HG02943 (cell line): ENCODE measurements around the gene MYH9.
"Not testable (repeated sequence)": the region's sequence is repeated elsewhere in the genome, so short reads cannot be mapped to it uniquely, and the experiment has no call there.

Experiments used
- ATAC-seq: cut with Tn5 transposase; IDR thresholded peaks from one replicate; pipeline ENCODE4 v1.9.1; 2021; ENCODE audit warnings: mild to moderate bottlenecking, low read depth, moderate library complexity; ENCODE audit not compliant: unreplicated experiment

Gene MYH9

DNA sequence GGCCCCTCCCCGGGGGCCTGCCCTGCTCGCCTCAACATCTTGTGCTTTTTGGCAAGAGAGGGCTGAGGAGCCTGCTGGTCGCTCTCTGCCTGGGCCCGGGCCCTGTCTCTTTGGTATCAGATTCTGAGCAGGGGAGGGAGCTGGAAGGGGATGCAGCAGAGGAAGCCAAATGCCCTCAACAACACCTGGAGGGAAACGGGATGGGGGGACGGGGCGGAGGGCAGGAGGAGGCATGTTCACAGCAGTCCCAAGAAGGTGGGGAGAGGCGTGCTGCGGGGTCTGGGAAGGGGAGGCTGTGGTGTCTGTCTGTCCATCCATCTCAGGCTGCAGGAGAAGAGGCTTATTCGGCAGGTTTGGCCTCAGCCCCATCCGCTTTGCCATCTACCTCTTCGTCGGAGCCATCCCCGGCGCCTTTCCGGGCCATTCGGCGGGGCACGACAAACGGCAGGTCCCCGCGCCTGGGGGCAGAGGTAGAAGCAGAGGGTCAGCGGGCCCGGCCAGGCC is 105.4 kb downstream of the MYH9 start:
- no peak for ATAC-seq

DNA sequence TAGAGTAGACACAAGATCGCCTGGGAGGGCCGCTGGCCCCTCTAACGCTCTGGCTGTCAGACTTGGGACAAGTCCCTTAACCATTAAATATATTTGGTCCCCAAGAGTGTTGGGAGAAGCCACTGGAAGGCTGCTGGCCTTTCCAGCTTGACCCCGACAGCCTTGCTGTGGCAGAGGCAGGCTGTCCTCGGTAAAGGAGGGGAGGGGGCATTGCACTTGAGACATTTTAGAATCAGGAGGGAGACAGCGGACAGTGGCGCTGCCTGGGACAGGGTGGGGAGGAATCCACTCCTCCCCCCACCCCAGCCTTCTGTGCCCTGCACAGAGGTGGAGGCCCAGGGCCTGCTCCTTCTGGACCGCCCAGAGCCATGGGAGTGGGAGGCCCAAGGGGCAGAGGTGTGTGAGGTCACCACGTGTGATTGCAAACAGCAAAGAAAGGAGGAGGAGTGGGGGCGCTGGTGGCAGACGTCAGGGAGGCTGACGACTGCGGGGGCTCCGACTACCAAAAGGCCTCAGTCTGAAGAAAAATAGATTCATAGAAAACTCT is 105.9 kb downstream of the MYH9 start:
- ATAC-seq = no peak

DNA sequence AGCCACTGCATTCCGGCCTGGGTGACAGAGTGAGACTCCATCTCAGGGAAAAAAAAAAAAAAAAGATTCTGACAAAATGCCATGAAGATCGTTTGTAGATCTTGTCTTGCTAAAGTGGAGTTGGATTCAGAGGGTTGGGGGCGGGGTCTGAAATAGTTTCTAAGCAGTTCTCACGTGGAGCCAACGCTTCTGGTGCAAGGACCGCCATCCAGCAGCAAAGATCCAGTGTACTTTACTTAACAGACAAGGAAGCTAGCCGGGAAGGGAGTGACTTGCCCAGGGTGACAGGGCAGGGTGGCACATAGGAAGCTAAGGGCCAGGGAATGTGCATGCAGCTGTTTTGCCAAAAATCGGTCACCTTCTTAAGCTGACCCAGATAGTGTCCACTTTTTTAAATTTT is 107.4 kb downstream of the MYH9 start:
- ATAC-seq = no peak

DNA sequence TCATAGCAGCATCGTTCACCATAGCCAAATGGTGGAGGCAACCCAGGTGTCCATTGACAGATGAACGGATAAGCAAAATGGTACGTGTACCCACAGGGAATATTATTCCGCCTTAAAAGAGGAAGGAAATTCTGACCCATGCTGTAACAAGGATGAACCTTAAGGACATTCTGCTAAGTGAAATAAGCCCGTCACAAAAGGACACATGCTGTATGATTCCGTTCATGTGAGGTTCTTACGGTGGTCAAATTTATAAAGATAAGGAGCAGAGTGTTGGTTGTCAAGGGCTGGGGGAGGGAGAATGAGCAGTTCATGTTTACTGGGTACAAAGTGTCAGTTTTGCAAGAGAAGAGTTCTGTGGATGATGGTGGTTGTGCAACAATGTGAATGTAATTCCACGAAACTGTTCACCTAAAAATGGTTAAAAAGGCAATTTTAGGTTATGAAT is 108.5 kb downstream of the MYH9 start:
- ATAC-seq = no peak

DNA sequence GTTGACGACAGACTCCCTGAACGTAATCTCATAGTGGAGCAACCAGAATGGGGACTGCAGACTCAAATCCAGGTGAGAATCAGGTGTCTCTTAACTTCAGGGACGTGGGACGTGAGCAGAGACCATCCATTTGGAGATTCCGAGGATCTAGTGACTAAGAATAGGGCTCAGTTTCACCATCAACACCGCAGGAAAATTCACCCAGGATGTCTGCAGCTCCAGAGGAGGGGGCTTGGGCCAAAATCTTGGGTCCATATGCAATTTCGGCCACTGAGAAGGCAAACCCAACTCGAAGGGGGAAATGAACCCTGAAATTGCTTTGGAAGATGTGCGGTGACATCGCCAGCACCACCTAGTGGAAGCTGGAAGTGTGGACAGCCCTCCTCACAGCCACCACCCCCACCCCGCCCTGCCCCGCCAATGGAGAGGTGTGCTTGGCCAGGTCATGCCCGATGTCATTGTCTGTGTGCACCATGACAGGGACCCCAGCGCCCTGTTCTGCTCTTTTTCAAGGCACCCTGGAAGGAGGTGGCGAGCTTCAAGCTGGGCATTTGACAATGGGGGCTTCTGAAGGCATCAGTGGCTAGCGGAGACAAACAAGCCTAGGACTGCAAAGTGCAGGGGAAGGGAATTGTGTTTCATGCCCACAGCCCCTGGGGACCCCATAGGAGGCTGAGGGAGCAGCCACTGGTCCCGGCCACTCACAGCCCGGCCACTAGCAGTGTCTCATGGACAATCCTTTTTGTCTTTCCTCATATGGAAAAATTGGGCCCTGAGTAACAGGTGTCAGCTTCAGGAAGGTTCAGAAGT is 110.1 kb downstream of the MYH9 start:
- no peak for ATAC-seq

DNA sequence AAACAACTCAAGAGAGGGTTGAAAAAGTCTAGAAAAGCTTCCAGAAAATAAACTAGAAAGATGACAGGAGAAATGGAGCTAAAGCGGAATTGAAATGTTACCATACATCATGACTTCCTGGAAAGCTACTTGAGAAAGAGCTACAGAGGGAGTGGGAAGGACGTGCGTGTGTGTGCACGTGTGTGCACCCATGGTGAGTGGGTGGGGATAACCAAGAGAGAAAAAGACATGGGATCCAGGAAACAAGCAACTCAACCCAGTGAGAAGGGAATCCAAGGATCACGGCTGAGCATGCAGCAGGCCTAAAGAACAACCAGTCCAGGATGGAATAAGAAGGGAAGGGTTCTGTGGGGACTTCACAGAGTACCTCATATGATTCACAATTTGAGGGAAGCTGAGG is 113.2 kb downstream of the MYH9 start:
- no peak for ATAC-seq

DNA sequence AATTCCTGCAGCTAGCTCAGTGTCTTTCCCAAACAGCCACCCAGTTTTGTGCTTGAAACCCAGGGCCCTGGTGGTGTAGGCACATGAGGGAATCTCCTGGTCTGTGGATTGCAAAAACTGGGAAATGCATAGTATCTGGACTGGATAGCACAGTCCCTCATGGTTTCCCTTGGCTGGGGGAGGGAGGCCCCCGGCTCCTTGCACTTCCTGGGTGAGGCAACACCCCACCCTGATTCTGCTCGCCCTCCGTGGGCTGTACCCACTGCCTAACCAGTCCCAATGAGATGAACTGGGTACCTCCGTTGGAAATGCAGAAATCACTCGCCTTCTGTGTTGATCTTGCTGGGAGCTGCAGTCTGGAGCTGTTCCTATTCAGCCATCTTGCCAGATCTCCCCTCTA is 115.8 kb downstream of the MYH9 start:
- not testable (repeated sequence) for ATAC-seq

DNA sequence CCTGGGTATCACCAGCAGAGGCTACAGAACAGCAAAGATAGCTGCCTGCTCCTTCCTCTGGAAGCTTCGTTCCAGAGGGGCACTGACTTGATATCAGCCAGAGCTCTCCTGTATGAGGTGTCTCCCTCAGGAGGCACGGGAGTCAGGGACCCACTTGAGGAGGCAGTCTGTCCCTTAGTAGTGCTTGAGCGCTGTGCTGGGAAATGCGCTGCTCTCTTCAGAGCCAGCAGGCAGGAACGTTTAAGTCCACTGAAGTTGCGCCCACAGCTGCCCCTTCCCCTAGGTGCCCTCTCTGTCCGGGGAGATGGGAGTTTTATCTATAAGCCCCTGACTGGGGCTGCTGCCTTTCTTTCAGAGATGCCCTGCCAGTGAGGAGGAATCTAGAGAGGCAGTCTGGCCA is 116.5 kb downstream of the MYH9 start:
- not testable (repeated sequence) for ATAC-seq

DNA sequence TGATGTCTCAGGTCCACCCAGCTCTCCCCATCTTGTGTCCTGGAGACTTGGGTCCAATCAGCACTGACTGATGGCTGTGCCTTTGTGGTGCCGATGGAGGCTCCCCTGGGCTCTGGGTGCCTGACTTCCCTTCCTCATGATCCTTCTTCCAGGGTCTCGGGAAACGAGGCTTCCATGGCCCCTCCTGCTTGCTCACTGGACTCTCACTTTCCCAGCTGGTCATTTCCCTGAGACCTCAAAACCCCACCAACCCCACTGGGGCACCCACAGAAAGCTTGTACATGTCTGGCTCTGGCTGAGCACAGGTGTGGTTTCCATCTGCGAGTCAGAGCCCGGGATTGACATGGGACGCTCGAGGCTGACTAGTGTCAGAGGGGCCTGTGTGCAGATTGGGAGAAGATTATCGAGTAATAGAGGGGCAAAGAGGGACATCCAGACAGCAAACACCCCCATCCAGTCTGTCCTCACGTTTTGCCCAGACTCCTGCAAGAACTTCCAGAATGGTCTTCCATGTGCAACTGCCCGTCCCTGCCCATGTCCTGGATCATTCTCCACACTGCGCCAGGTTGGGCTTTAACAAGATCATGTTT is 119.8 kb downstream of the MYH9 start:
- ATAC-seq = no peak

DNA sequence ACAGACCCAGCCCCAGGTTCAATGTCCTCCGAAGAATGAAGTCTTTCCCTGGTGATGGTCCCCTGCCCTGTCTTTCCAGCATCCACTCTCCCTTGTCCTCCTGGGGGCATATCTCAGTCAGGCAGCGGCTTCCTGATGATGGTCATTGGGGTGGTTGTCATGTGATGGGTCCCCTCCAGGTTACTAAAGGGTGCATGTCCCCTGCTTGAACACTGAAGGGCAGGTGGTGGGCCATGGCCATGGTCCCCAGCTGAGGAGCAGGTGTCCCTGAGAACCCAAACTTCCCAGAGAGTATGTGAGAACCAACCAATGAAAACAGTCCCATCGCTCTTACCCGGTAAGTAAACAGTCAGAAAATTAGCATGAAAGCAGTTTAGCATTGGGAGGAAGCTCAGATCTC is 120.7 kb downstream of the MYH9 start:
- no peak for ATAC-seq

DNA sequence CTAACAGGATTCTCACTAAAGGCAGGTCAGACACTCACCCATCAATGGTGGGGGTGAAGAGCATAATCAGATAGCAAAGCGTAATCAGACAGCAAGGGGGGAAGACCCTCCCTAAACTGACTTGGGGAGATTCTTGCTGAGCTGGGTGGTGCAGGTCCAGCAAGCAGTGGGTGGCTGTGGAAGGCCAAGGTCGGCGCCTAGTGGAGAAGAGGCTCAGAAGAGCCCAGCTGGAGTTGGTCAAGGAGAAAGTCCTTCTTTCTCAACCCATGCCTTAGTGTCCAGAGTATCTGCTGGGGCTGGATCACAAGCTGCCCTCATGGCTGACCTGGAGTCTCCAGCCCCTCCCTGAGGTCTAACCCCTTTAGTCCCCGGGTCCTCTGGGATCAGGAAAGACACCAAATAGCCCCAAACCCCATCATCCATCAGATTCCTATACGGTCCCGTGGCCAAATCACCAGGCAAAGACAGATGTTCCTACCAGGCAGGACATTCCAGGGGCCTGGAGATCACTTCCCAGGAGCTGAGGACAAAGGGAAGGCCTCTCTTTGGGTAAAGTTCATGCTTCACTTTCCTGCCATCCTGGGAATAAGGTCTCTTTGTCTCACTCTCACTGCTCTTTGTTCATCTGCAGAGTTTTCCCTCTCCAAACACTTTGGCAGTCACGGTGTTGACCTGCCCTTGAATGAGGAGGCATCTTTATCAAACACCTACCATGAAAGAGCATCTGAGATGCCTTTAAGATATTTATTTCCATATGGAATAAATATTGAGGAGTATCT is 123.7 kb downstream of the MYH9 start:
- ATAC-seq = not testable (repeated sequence)

DNA sequence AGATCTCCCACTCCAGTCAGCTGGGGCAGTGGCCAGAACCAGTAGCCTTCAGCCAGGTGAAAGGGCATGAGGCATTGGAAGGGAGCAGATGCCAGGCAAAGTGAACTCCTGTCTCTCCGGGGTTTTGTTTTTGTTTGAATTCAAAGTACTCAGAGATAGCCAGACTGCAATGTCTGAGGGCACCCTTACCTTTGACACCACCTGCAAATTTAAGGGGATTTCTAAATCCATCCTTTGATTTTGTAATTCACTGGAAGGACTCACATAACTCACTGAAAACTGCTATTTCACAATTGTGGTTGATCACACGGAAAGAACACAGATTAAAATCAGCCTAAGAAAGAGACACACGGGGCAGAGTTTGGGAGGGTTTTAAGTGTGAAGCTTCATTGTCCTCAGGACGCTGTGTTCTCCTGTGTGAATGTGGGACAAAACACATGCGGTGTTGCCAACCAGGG is 124.5 kb downstream of the MYH9 start:
- not testable (repeated sequence) for ATAC-seq

DNA sequence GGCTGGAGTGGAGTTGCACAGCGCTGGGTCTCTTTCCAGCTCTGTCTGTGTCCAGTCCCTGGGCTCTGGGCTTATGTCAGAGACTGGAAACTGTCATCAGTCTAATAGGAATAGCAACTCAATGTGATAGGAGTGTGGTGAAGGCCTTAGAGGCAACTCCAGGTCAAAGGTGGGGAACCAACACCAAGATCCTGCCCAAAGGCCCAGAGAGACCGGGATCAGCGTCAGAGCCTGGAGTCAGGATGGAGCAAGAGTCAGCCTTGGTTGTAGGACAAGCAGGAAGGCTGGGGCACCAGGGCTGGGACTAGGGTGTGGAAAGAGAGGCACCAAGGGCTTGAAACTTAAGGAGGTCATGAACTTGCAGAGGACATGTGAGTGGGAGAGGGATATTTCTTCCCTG is 125.5 kb downstream of the MYH9 start:
- not testable (repeated sequence) for ATAC-seq

DNA sequence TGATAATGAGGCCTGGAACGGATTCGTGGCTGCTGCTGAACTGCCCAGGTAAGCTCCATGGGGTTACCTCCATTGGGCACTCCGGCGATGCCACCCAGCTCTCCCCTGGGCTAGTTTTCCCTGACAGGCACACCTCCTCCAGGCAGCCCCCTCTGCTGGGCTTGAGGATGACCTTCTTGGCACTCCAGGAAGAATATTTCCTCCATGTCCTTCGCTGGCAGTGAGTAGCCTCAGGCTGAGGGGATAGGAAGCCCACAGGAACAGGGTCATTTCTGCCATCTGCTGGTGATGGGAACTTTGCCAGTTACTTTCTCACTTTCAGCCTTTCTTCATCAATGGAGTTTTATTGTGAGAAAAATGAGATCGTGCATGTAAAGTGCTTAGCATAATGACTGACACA is 126.1 kb downstream of the MYH9 start:
- ATAC-seq = not testable (repeated sequence)

DNA sequence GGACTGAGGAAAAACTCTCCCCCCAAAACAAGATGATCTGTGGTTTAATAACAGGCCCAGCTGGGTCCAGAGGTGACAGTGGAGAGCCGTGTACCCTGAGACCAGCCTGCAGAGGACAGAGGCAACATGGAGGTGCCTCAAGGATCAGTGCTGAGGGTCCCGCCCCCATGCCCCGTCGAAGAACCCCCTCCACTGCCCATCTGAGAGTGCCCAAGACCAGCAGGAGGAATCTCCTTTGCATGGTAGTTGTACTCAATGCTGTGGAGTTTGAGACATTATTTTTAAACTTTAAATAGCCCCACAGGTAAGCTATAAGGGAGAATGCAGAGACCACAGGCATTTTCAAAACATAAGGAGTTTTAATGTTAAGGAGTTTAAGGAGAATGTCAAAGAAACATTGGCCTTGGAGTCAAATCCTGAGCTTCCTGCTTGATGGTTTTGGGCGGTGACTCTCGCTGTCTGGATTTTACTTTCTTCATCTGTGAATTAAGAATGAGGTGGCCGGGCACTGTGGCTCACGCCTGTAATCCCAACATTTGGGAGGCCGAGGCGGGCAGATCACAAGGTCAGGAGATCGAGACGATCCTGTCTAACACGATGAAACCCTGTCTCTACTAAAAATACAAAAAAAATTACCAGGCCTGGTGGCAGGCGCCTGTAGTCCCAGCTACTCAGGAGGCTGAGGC is 128.0 kb downstream of the MYH9 start:
- no peak for ATAC-seq

DNA sequence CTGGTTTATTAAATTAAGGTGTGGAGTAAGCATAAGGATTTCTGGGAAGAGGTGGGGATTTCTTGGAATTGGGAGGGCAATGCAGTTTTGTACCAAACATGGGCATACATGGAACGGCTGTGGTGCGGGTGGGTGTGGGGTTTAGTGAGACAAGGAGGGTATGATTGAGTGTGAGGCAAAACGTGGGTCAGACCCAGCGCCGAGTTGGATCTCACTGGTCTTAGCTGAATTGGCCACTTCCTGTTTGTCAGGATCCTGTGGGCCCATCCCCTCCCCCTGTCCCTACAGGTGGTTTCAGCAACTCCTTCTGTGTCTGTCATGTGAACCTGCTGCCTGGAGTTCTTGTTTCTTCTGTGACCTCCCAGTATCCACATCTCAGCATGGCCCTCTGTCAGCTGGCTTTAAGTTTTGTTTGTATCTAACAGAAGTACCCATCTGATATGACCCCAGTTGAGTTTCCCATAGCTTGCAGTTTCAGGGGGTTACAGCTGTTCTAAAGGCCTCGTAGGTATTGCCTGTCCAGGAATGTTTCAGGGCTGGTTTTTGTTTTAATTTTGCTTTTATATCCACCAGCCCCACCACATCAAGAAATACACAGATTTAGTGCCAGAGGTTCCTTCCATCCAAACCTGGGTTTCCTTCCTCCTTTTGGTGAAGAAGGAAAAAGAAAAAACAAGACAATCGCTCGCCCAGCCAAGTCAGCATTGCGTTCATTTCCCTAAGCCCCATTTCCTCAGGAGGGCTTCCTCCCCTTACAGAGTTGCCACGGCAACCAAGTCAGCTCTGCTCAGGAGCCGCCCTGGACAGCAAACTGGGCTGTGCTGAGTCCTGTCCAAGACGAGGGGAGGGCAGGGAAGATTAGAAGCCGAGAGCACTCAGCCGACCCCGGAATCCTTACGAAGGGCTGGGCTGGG is 128.8 kb downstream of the MYH9 start:
- ATAC-seq = no peak

DNA sequence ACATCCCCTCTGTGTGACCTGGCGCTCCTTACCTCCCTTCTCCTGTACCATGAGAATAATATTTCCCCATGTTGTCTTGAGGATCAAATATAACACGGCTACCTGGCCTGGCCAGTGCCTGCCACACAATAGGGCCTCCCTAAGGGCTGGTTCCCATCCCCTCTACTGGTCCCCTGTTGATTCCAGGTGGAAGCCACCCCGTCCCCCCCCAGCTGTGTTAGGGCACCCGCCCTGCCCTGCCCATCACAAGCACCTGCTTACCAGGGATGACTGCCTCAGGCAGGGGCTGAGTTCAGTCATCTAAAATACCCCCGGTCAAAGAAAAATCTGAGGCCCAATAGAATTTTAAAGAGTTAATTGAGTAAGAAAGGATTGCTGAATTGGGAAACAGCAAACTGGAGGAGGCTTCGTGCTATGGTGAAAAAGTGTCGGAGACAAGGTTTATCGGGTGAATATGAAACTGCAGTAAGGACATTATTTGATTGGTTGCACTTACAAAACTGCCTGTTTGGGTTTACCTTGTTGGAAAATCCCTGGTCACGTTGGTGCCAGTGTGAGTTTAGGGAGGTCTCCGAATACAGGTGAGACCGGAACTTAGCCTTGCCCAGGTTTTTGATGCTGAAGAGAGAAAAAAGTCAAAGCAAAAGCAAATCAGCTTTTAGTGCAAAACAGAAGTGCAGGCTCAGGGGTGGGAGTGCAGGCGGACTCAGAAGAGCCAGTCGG is 129.7 kb downstream of the MYH9 start:
- no peak for ATAC-seq

DNA sequence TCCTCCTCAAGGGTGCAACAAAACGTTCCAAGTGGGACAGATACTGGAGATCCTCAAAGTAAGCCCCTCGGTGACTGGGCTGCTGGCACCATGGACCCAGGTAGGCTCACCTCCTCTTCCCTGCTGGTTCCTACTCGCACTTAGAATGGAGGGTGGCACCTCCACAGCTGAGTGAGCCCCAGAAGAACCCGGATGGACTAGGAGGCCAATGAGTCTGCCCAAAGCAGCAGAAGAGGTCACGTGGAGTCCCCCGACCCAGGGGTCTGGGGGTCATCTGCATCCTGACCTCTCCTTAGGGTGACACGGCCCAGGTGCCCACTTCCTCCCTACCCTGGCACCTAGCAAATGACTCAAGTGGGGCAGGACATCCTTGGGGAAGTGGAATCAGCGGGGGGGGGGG is 130.5 kb downstream of the MYH9 start:
- no peak for ATAC-seq

DNA sequence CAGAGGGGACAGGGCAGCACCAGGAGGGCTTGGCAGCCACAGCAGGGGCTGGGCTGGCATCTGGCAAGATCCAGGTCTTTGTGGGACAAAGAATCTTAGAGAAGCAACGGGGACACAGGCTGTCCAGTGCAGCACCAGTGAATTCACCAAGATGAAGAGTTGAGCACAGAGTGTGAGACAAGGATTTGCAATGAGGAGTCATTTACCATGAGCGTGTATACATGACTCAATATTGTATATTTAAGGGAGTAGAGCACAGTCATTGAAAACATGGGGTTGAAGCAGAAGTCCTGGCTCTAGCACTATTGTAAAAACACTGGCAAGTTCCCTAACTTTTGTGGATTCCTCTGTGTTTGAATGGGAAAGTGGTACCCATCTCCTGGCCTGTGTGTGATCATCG is 131.3 kb downstream of the MYH9 start:
- no peak for ATAC-seq
